Erythroblast (primary cell): ENCODE measurements around the gene COL9A3.

Experiments used
- GATA1 ChIP-seq: IDR thresholded peaks from 2 replicates; pipeline ENCODE4 v1.6.1; 2011; ENCODE audit warnings: low read depth, mild to moderate bottlenecking, control low read depth, low read length, moderate library complexity
- POLR2A ChIP-seq: IDR thresholded peaks from 2 replicates; pipeline ENCODE4 v1.6.1; 2011; ENCODE audit warnings: mild to moderate bottlenecking, low read length

GRCh38 chr20:62792940-62793756 lies 23.7 kb upstream of the COL9A3 start:
- no peak for TF ChIP-seq POLR2A
- TF ChIP-seq GATA1 = no peak
